GM13976 (cell line): ENCODE results near the gene MED9.
"Not testable (repeated sequence)": the region's sequence is repeated elsewhere in the genome, so short reads cannot be mapped to it uniquely, and the experiment has no call there.

Source experiments
- DNase-seq: peaks from one replicate; pipeline ENCODE4 v3.0.0; 2012; ENCODE audit warnings: low spot score
- CTCF ChIP-seq: IDR thresholded peaks from 2 replicates; pipeline ENCODE4 v1.5.1; 2012; ENCODE audit warnings: borderline replicate concordance, mild to moderate bottlenecking; ENCODE audit not compliant: insufficient read depth; ENCODE audit errors: extremely low read depth, missing control alignments, control extremely low read depth
- in situ Hi-C: fragments of 300-500 bp; cut with MboI; formaldehyde crosslinking; loops from one replicate; pipeline ENCODE4 v1.12.0; 2022; ENCODE audit warnings: low sequenced_read_pairs, mixed read lengths, inconsistent platforms; ENCODE audit not compliant: unreplicated experiment

MED9 gene

GRCh38 chr17:17485420-17485819, 8.6 kb downstream of the MED9 start:
- no peak for TF ChIP-seq CTCF
- in situ Hi-C loops, result no loop called here
- DNase-seq, result no peak

- DNase-seq, in situ Hi-C loops: not testable (repeated sequence)
Measured at GRCh38 chr17:17486416-17486815, 9.6 kb downstream of the MED9 start.

GRCh38 chr17:17487998-17488397, 11.2 kb downstream of the MED9 start:
- no peak for DNase-seq
- TF ChIP-seq CTCF, result no peak
- in situ Hi-C loops, result no loop called here

- in situ Hi-C loops, result no loop called here
- DNase-seq, result no peak
- no peak for TF ChIP-seq CTCF
Measured at GRCh38 chr17:17491031-17491471, 14.3 kb downstream of the MED9 start.

GRCh38 chr17:17491546-17491988, 14.8 kb downstream of the MED9 start:
- no peak for DNase-seq
- no peak for TF ChIP-seq CTCF
- in situ Hi-C loops, result no loop called here

- TF ChIP-seq CTCF, result no peak
- no peak for DNase-seq
- in situ Hi-C loops, result no loop called here
Measured at GRCh38 chr17:17492085-17492484, 15.3 kb downstream of the MED9 start.

- TF ChIP-seq CTCF, result no peak
- DNase-seq, result no peak
- in situ Hi-C loops, result no loop called here
Measured at GRCh38 chr17:17492571-17492970, 15.8 kb downstream of the MED9 start.
